Muscle of leg (tissue), 11 donors: ENCODE measurements around the gene RGS12. TPM values are rescaled to one million over a fixed set of nuclear protein-coding genes. Genes with fewer than 3 reads are reported as not detected.
A peak's percentile ranks its signal among the peaks of the same experiment; 100 is the strongest.

Experiments
- DNase-seq: peaks from one replicate; pipeline ENCODE4 v3.0.0; 2013
- H3K27ac ChIP-seq: one replicate; pipeline ENCODE4 v1.5.1; 2013; ENCODE audit warnings: mild to moderate bottlenecking, low read length, control low read depth
- H3K27me3 ChIP-seq: one replicate; pipeline ENCODE4 v1.6.1; 2013; ENCODE audit warnings: low read length; ENCODE audit not compliant: control insufficient read depth, insufficient read depth
- H3K36me3 ChIP-seq: one replicate; pipeline ENCODE4 v1.6.1; 2013; ENCODE audit warnings: low read length; ENCODE audit not compliant: control insufficient read depth, insufficient read depth
- H3K4me1 ChIP-seq: one replicate; pipeline ENCODE4 v1.6.1; 2013; ENCODE audit warnings: low read length; ENCODE audit not compliant: control insufficient read depth, insufficient read depth
- H3K4me3 ChIP-seq: one replicate; pipeline ENCODE4 v1.5.1; 2013; ENCODE audit warnings: low read length, control low read depth
- H3K9me3 ChIP-seq: replicated peaks from 2 replicates; pipeline ENCODE4 v1.6.1; 2013; ENCODE audit warnings: low read depth, low read length; ENCODE audit not compliant: control insufficient read depth
- WGBS: methylation state at CpG from one replicate; pipeline ENCODE4 v1.1.5; 2013; ENCODE audit warnings: missing lambda C conversion rate; ENCODE audit not compliant: insufficient coverage; 5-methylcytosine and 5-hydroxymethylcytosine counted together
- polyA plus RNA-seq, 8 donors: library from polyadenylated mRNA; unstranded; fragments of 120-200 nt; gene quantifications; one replicate each; pipeline versions ENCODE4 v1.2.1 to v1.2.3, GENCODE V29; 2013; ENCODE audit warnings: inconsistent platforms in 1 of 8, low replicate concordance in 1 of 8; ENCODE audit not compliant: insufficient read length in 8 of 8, insufficient read depth in 1 of 8
- total RNA-seq: library from RNA; stranded (reverse); fragments of 120-200 nt; gene quantifications from one replicate; pipeline ENCODE4 v1.2.4, GENCODE V29; 2013

The RGS12 gene
- total and polyA plus RNA-seq, 9 donors = 25.2 to 49.2 (median 34.6) TPM

DNA sequence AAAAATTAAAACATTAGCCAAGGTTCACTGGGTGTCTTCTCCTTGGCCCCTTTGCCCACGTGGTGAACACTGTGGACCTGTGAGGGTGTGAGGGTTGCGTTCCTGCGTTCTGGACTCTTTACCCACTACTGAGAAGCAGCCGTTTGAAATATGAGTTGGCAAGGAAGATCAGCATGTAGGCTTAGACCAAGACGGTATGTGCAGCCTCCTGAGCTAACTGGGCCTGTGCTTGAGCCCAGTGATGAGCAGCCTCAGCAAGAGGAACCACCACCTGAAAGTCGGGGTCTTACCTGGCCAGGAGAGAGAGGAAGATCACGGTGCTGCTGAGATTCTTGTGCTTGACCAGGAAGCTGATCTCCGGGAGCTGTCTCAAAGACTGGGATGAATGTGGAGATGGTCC, 19.5 kb downstream of the RGS12 start:
- WGBS = 88% methylated on average over 8 of the region's 8 CpGs
- H3K27me3 ChIP-seq = no peaks in the 10 kb centered on the region
- H3K4me1 ChIP-seq = peaks cover 6% of the 10 kb centered on the region
- no peak for DNase-seq
- H3K27ac ChIP-seq = no peak overlapping the region
- H3K36me3 ChIP-seq = peaks cover 19% of the 10 kb centered on the region
- H3K4me3 ChIP-seq = no peak overlapping the region
- H3K9me3 ChIP-seq = no peaks in the 10 kb centered on the region

DNA sequence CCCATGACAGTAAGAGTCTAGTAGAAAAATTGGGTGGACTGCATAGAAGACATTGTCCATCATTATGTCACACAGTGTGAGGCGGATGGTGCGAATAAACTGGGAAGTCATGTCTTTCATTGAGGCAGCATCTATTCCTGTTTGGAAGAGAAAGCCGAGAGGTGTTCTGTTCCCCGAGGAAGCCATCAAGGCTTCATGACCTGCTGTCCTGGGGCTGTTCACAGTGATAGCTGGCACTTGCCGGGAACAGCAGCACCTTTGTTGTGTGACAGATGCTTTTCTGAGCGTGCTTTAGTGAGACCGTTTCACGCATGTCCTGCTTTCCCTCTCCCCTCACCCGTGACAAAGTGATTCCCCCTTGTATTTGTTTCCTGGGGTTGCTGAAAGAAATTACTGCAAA, 20.3 kb downstream of the RGS12 start:
- H3K4me3 ChIP-seq = no peak overlapping the region
- WGBS = 78% methylated on average over 5 of the region's 9 CpGs
- no peaks in the 10 kb centered on the region for H3K4me1 ChIP-seq
- peaks cover 27% of the 10 kb centered on the region for H3K36me3 ChIP-seq
- H3K9me3 ChIP-seq = no peaks in the 10 kb centered on the region
- H3K27me3 ChIP-seq = no peaks in the 10 kb centered on the region
- no peak overlapping the region for H3K27ac ChIP-seq
- DNase-seq = no peak

DNA sequence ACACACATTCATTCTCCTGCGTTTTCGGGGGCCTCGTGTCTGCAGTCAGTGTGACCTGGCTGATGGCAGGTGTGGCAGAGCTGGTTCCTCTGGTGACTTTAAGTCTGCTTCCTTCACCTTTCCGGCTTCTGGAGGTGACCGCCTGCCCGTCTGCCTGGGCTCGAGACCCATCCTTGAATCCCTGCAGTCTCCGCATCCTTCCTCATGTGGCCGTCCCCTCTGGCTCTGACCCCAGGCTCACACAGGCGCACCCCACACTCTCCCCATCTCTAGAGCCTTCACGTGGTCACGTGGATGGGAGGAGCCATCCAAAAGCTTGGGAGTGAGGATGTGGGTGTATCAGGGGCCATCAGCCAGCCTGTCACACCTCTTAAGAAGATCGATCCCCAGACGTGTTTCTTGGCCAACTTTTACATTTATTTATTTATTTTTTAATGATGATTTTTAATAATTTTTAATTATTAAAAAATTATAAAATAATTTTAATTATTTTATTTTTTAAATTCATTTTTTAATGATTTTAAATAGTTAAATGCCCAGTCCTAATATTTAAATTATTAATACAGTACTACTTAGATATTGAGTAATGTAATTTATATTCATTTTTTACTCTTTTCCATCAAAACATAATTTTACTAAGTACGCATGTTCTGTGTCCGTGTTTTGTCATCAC, 20.9 kb downstream of the RGS12 start:
- H3K27me3 ChIP-seq = no peaks in the 10 kb centered on the region
- WGBS = 90% methylated on average over 8 of the region's 16 CpGs

DNA sequence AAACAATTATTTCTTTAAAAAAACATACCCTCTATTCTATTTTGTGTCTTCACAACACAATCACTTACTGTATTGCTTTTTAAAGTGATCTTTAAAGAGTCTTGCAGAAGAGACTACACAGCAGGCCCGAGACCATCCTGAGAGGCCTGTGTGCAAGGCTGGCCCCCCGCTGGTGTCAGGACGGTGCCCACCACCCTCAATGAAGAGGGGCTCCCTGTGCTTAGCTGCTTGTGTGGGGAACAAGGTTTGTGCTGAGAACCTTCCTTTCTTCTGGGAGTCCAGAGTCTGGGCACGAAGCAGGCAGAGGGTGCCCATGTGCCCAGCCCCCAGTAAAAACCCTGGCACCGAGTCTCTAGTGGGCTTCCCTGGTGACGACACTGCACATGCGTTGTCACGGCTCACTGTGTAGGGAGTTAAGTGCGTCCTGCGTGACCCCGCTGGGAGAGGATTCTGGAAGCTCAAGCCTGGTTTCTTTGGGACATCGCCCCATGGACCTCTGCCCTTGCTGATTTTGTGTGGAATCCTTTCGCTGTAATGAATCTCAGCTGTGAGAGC, 22.0 kb downstream of the RGS12 start:
- Histone ChIP-seq H3K4me1 (no peaks in the 10 kb centered on the region), H3K27me3 (no peaks in the 10 kb centered on the region), H3K36me3 (peaks cover 35% of the 10 kb centered on the region), H3K27ac (no peak overlapping the region), H3K4me3 (no peak overlapping the region), H3K9me3 (no peaks in the 10 kb centered on the region)
- DNase-seq = no peak
- WGBS = 94% methylated on average over 9 of the region's 13 CpGs

More for the DNA sequence above, 20.9 kb downstream of the RGS12 start:
- Histone ChIP-seq H3K36me3 (peaks cover 31% of the 10 kb centered on the region), H3K4me3 (no peak overlapping the region), H3K4me1 (no peaks in the 10 kb centered on the region), H3K27ac (no peak overlapping the region), H3K9me3 (no peaks in the 10 kb centered on the region)
- no peak for DNase-seq

DNA sequence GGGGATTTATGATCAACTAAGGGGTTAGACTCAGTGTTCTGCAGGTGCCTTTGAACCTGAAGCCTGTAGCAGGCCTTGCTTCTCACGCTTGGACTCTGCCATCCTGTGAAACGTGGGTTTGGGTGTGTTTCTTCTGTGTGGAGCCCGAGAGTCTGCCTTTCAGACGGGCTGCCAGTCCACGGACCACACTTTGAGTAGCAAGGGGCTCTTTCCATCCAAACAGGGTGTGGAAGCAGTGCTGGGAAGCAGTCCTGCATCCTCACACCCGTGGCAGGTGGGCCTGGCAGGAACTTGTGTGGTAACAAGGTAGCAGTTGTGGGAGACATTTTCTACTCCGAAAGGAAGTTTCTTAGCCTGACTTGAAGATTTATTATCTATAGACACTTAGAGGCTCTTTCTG, 22.7 kb downstream of the RGS12 start:
- peaks cover 35% of the 10 kb centered on the region for H3K36me3 ChIP-seq
- peaks cover 6% of the 10 kb centered on the region for H3K4me1 ChIP-seq
- WGBS = 90% methylated on average over 2 of the region's 7 CpGs
- H3K9me3 ChIP-seq = no peaks in the 10 kb centered on the region
- no peaks in the 10 kb centered on the region for H3K27me3 ChIP-seq
- H3K4me3 ChIP-seq = no peak overlapping the region
- no peak for DNase-seq
- H3K27ac ChIP-seq = no peak overlapping the region

DNA sequence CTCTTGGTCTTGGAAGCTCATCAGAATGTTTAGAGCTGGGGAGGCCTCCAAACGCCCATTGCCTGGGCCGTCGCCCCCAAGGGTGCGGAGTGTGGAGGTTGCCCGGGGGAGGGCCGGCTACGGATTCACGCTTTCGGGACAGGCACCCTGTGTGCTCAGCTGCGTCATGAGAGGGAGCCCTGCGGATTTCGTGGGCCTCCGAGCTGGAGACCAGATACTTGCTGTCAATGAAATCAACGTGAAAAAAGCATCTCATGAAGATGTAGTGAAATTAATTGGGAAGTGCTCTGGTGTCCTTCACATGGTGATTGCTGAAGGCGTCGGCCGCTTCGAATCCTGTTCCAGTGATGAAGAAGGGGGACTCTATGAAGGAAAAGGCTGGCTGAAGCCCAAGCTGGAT, 23.3 kb downstream of the RGS12 start:
- DNase-seq = no peak
- Histone ChIP-seq H3K36me3 (peaks cover 35% of the 10 kb centered on the region), H3K4me1 (peaks cover 12% of the 10 kb centered on the region), H3K27me3 (no peaks in the 10 kb centered on the region), H3K27ac (no peak overlapping the region), H3K4me3 (no peak overlapping the region), H3K9me3 (no peaks in the 10 kb centered on the region)
- WGBS = 89% methylated on average over 18 of the region's 18 CpGs

DNA sequence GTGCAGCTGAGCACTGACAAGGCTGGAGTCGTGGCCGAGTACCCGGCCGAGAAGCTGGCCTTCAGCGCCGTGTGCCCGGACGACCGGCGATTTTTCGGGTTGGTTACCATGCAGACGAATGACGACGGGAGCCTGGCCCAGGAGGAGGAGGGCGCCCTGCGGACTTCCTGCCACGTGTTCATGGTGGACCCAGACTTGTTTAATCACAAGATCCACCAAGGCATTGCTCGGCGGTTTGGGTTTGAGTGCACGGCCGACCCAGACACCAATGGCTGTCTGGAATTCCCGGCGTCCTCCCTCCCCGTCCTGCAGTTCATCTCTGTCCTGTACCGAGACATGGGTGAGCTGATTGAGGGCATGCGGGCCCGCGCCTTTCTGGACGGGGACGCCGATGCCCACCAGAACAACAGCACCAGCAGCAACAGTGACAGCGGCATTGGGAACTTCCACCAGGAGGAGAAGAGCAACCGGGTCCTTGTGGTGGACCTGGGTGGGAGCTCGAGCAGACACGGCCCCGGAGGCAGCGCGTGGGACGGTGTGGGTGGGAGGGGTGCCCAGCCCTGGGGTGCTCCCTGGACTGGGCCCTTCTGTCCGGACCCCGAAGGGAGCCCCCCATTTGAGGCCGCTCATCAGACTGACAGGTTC, 24.3 kb downstream of the RGS12 start:
- peaks cover 35% of the 10 kb centered on the region for H3K36me3 ChIP-seq
- no peaks in the 10 kb centered on the region for H3K9me3 ChIP-seq
- no peaks in the 10 kb centered on the region for H3K27me3 ChIP-seq
- no peak for DNase-seq
- no peak overlapping the region for H3K4me3 ChIP-seq
- H3K27ac ChIP-seq = no peak overlapping the region
- WGBS = 94% methylated on average over 42 of the region's 42 CpGs
- peaks cover 21% of the 10 kb centered on the region for H3K4me1 ChIP-seq

DNA sequence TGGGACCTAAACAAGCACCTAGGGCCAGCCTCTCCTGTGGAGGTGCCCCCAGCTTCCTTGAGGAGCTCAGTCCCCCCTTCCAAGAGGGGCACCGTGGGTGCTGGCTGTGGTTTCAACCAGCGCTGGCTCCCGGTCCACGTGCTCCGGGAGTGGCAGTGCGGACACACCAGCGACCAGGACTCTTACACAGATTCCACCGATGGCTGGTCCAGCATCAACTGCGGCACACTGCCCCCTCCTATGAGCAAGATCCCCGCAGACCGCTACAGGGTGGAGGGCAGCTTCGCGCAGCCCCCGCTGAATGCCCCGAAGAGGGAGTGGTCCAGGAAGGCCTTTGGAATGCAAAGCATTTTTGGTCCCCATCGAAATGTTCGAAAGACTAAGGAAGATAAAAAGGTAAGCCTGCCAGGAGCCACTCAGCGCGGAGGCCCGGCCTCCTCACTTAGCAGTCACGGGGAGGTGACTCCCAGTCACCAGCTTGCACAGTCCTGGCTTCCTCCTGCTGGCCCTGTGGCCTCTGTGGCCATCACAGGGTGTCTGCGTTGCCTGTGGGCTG, 24.9 kb downstream of the RGS12 start:
- H3K27me3 ChIP-seq = no peaks in the 10 kb centered on the region
- DNase-seq = no peak
- H3K4me3 ChIP-seq = no peak overlapping the region
- H3K4me1 ChIP-seq = peaks cover 23% of the 10 kb centered on the region
- H3K9me3 ChIP-seq = no peaks in the 10 kb centered on the region
- no peak overlapping the region for H3K27ac ChIP-seq
- H3K36me3 ChIP-seq = peaks cover 32% of the 10 kb centered on the region
- WGBS = 93% methylated on average over 22 of the region's 22 CpGs

DNA sequence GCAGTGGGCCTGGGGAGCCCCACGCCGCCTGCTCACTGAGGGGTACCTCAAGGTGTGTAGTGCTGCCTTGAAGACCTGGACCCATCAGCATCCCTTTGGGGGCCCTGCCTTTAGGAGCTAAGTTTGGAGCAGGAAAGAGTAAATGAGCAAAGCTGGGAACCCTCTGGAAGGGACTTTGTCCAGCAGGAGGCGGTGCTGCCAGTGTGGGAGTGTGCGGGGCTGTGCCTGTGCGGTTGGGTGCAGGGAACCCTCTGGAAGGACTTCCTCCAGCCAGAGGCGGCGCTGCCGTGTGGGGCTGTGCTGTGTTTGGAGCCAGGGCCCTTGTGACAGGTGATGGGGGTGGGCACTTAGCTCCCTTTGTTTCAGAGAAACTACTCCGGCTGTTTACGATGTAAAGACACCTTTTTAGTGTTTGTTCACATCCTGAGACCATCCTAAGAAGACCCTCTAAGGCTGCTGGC, 25.8 kb downstream of the RGS12 start:
- no peak for DNase-seq
- H3K27me3 ChIP-seq = no peaks in the 10 kb centered on the region
- no peaks in the 10 kb centered on the region for H3K9me3 ChIP-seq
- H3K27ac ChIP-seq = no peak overlapping the region
- no peak overlapping the region for H3K4me3 ChIP-seq
- H3K4me1 ChIP-seq = peaks cover 23% of the 10 kb centered on the region
- peaks cover 38% of the 10 kb centered on the region for H3K36me3 ChIP-seq
- WGBS = 78% methylated on average over 5 of the region's 10 CpGs

DNA sequence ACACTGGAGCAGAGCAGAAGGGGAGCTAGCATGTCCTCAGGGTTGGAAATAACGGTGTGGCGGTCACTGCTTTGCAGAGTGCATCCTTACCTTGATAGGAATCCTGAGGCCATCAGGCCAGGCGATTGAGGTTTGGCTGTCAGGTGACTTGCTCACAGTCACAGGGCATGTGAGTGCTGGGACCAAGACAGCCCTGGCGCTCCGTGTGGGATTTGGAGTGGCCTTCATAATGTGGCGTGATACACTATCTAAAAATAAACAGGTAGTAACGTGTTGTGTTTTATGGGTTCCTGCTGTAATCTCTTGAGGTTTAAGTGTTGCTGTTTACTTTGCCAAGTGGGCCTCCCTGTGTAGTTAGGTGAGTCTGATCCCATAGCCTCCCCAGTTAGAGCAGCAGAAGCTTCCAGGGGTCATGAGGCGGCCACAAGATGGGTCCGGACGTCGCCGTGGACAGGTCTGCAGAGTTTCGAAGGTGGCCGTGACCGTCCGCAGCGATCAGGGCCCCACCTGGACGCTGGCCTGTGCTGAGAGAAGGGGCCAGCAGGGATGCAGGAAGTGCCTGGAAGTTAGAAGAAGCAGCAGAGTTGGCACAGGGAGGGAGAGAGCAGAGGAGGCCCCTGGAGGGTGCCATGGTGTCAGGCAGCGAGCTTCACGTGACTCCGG, 27.7 kb downstream of the RGS12 start:
- Histone ChIP-seq H3K27ac (peak overlapping the region; percentile 62), H3K4me1 (peaks cover 23% of the 10 kb centered on the region), H3K27me3 (no peaks in the 10 kb centered on the region), H3K4me3 (no peak overlapping the region), H3K9me3 (peaks cover 1% of the 10 kb centered on the region), H3K36me3 (peaks cover 32% of the 10 kb centered on the region)
- DNase-seq = no peak
- WGBS = 78% methylated on average over 19 of the region's 21 CpGs
